DND-41 (cell line): ENCODE results near the gene VPS8.

Source experiments
- CTCF ChIP-seq: IDR thresholded peaks from 2 replicates; pipeline ENCODE4 v1.5.1; 2012; ENCODE audit warnings: borderline replicate concordance, low read length, moderate library complexity, mild to moderate bottlenecking; ENCODE audit not compliant: poor library complexity, severe bottlenecking; ENCODE audit errors: extremely low read depth
- EZH2 ChIP-seq: IDR thresholded peaks from 3 replicates; pipeline ENCODE4 v1.6.1; 2012; ENCODE audit warnings: borderline replicate concordance, low read depth, mild to moderate bottlenecking, moderate library complexity, low read length, inconsistent platforms; ENCODE audit not compliant: severe bottlenecking

- TF ChIP-seq CTCF = no peak
- TF ChIP-seq EZH2 = no peak
Measured at GRCh38 chr3:184896336-184896735, 84.4 kb downstream of the VPS8 start.
